Karpas-422 (cell line): ENCODE measurements around the gene TRAF3IP3. TPM values are rescaled to one million over a fixed set of nuclear protein-coding genes. Genes with fewer than 3 reads are reported as not detected.

Source experiments
- DNase-seq: peaks from one replicate; pipeline ENCODE4 v3.0.0-alpha.2; 2015
- H2AFZ ChIP-seq: fragments of 200-600 bp; sonication (generic); 2 replicates; pipeline ENCODE4 v1.6.1; 2014; ENCODE audit warnings: antibody characterized with exemption, low read length, mixed read lengths
- H3K27ac ChIP-seq: fragments of 200-600 bp; sonication (generic); 2 replicates; pipeline ENCODE4 v1.5.1; 2014; ENCODE audit warnings: mild to moderate bottlenecking, low read length, moderate library complexity
- H3K27me3 ChIP-seq: fragments of 200-600 bp; sonication (generic); 2 replicates; pipeline ENCODE4 v1.6.1; 2014; ENCODE audit warnings: low read length, mixed read lengths
- H3K36me3 ChIP-seq: fragments of 200-600 bp; sonication (generic); 2 replicates; pipeline ENCODE4 v1.6.1; 2014; ENCODE audit warnings: low read length, mixed read lengths; ENCODE audit not compliant: insufficient read depth
- H3K4me1 ChIP-seq: fragments of 200-600 bp; sonication (generic); 2 replicates; pipeline ENCODE4 v1.6.1; 2014; ENCODE audit warnings: mild to moderate bottlenecking, low read length, mixed read lengths
- H3K4me2 ChIP-seq: fragments of 200-600 bp; sonication (generic); 2 replicates; pipeline ENCODE4 v1.6.1; 2014; ENCODE audit warnings: low read length, low read depth, mild to moderate bottlenecking; ENCODE audit not compliant: poor library complexity, severe bottlenecking
- H3K4me3 ChIP-seq: fragments of 200-600 bp; sonication (generic); 2 replicates; pipeline ENCODE4 v1.5.1; 2014; ENCODE audit warnings: mild to moderate bottlenecking, antibody characterized with exemption, low read length, mixed read lengths
- H3K79me2 ChIP-seq: fragments of 200-600 bp; sonication (generic); 2 replicates; pipeline ENCODE4 v1.6.1; 2014; ENCODE audit warnings: mild to moderate bottlenecking, low read length, mixed read lengths
- H3K9ac ChIP-seq: fragments of 200-600 bp; sonication (generic); 2 replicates; pipeline ENCODE4 v1.6.0; 2014; ENCODE audit warnings: low read length
- H3K9me2 ChIP-seq: fragments of 200-600 bp; sonication (generic), shearing (Covaris generic); replicated peaks from 2 replicates; pipeline ENCODE4 v1.6.0; 2014; ENCODE audit warnings: mild to moderate bottlenecking, low read length, moderate library complexity; ENCODE audit not compliant: insufficient read depth
- H3K9me3 ChIP-seq: fragments of 300-700, 200-600 bp; sonication (generic); 2 replicates; pipeline ENCODE4 v1.6.1; 2014; ENCODE audit warnings: low read length, mixed read lengths
- H4K20me1 ChIP-seq: fragments of 200-600 bp; sonication (generic); 2 replicates; pipeline ENCODE4 v1.6.1; 2014; ENCODE audit warnings: mild to moderate bottlenecking, antibody characterized with exemption, low read length, low read depth; ENCODE audit not compliant: insufficient read depth
- total RNA-seq: library from RNA; depleted of rRNA; stranded (reverse); fragments of >200 nt; shearing (Covaris generic); gene quantifications from 2 replicates; pipeline ENCODE4 v1.2.3, GENCODE V29; 2014; ENCODE audit warnings: low replicate concordance

TRAF3IP3 gene
- total RNA-seq, 1 experiment from 2014 or later = 1.6 TPM

- Histone ChIP-seq H3K36me3 (no peaks in the 10 kb centered on the region), H3K79me2 (no peaks in the 10 kb centered on the region), H3K9ac (no peak overlapping the region), H3K4me3 (no peak overlapping the region), H3K9me2 (no peaks in the 10 kb centered on the region), H3K9me3 (no peaks in the 10 kb centered on the region), H3K27ac (no peak overlapping the region), H3K4me1 (peaks cover 4% of the 10 kb centered on the region; the same call in 1 of the 2 replicates), H3K27me3 (no peaks in the 10 kb centered on the region), H4K20me1 (no peaks in the 10 kb centered on the region), H2AFZ (no peak overlapping the region), H3K4me2 (no peak overlapping the region)
- DNase-seq = no peak
Observed at GRCh38 chr1:209802117-209802779, 46.4 kb downstream of the TRAF3IP3 start.

DNA sequence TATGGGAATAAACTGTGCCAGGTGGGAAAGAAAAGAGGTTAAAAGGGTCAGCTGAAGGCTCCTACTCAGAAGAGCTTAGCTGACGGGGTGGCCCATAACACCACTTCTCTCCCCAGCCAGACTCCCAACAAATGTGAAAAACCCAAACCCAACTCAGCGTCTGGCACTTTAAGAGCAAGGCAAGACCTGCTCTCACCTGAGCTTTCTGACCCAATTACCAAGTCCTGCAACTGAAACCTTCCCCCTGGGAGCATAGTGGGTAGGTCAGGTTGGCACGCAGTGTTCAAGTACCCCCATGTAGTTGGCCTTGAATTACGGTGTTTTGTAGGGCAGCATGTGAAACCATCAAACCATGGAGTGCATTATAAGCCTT lies 46.9 kb downstream of the TRAF3IP3 start:
- H3K9me3 ChIP-seq = no peaks in the 10 kb centered on the region
- DNase-seq = no peak
- no peaks in the 10 kb centered on the region for H3K9me2 ChIP-seq
- H3K79me2 ChIP-seq = no peaks in the 10 kb centered on the region
- H3K27ac ChIP-seq = no peak overlapping the region
- H3K4me1 ChIP-seq = peaks cover 4% of the 10 kb centered on the region; the same call in 1 of the 2 replicates
- no peaks in the 10 kb centered on the region for H3K36me3 ChIP-seq
- H2AFZ ChIP-seq = no peak overlapping the region
- no peaks in the 10 kb centered on the region for H3K27me3 ChIP-seq
- H3K4me2 ChIP-seq = no peak overlapping the region
- no peaks in the 10 kb centered on the region for H4K20me1 ChIP-seq
- no peak overlapping the region for H3K4me3 ChIP-seq
- no peak overlapping the region for H3K9ac ChIP-seq

GRCh38 chr1:209803568-209803967 lies 47.7 kb downstream of the TRAF3IP3 start:
- Histone ChIP-seq H3K27me3 (no peaks in the 10 kb centered on the region), H3K4me2 (no peak overlapping the region), H3K9me3 (no peaks in the 10 kb centered on the region), H3K27ac (no peak overlapping the region), H2AFZ (no peak overlapping the region), H3K36me3 (no peaks in the 10 kb centered on the region), H3K79me2 (no peaks in the 10 kb centered on the region), H3K9me2 (no peaks in the 10 kb centered on the region), H4K20me1 (no peaks in the 10 kb centered on the region), H3K4me3 (no peak overlapping the region), H3K4me1 (peaks cover 4% of the 10 kb centered on the region; the same call in 1 of the 2 replicates), H3K9ac (no peak overlapping the region)
- no peak for DNase-seq

GRCh38 chr1:209805341-209805781 lies 49.5 kb downstream of the TRAF3IP3 start:
- Histone ChIP-seq H2AFZ (no peak overlapping the region), H3K4me2 (no peak overlapping the region), H4K20me1 (no peaks in the 10 kb centered on the region), H3K4me1 (peaks cover 4% of the 10 kb centered on the region; the same call in 1 of the 2 replicates), H3K9me3 (no peaks in the 10 kb centered on the region), H3K9me2 (no peaks in the 10 kb centered on the region), H3K27me3 (no peaks in the 10 kb centered on the region), H3K9ac (no peak overlapping the region), H3K4me3 (no peak overlapping the region), H3K36me3 (no peaks in the 10 kb centered on the region), H3K79me2 (no peaks in the 10 kb centered on the region), H3K27ac (no peak overlapping the region)
- DNase-seq = no peak

DNA sequence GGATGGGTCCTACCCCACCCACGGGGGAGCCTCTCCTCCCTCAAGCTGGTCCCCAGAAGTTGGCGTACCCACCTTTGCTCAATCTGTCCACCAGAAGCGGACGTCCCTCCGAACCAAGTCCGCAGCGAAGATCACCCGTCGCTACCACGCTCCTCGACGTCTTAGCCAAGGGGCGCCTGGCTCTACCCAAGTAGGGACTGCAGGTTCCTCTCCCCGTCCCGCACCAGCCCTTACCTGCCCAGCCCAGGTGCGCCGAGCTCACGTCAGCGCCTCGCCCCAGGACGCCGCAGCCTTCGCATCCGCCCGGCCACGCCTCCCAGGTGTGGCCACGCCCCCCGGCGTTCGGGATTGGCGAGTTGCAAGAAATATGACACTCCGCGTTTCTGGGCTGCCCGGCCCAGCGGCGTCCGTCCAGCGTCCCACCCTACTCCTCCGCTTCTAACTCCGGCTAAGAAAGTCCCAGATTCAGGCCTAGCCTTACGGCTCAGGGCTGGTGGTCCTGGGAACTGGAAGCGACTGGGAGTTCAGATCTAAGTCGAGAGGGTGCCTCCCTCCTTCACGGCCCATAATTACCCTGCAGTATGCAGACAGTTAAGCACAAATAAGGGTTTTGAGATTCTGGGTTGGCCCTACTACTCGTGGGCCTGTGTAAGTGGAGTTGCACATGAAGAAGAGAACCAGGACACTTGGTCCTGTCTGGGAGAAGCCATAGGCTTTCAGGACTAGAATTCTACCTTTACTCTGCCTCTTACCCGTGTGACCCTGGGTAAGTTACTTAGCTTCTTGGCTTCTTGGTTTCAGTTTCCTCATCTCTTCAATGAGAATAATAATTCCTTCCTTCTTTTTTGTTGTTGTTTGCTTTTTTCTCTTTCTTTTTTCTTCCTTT lies 50.3 kb downstream of the TRAF3IP3 start, which contains the start of gene IRF6:
Gene IRF6, minus strand, starts transcription at position 268 of the 886 bp plus-strand sequence. CDS start 4,729 bp downstream, outside the sequence.
- Histone ChIP-seq H2AFZ (peak within 1 kb of the TSS; percentile 85; the same call in 1 of the 2 replicates), H3K4me2 (peak within 1 kb of the TSS; percentile 41), H3K27me3 (no peaks in the 10 kb centered on the region), H3K4me1 (peaks cover 4% of the 10 kb centered on the region; the same call in 1 of the 2 replicates), H3K9ac (0 out of 2 replicates have a peak within 1 kb of the TSS, but pooled peaks have one; percentile 21), H3K4me3 (peak within 1 kb of the TSS; percentile 13; the same call in 1 of the 2 replicates), H3K9me3 (no peaks in the 10 kb centered on the region), H4K20me1 (no peaks in the 10 kb centered on the region), H3K9me2 (no peaks in the 10 kb centered on the region), H3K27ac (no peak within 1 kb of the TSS), H3K36me3 (no peaks in the 10 kb centered on the region), H3K79me2 (no peaks in the 10 kb centered on the region)
- peak; percentile 50 for DNase-seq

GRCh38 chr1:209807509-209807908 lies 51.7 kb downstream of the TRAF3IP3 start:
- Histone ChIP-seq H3K9me3 (no peaks in the 10 kb centered on the region), H3K27me3 (no peaks in the 10 kb centered on the region), H4K20me1 (no peaks in the 10 kb centered on the region), H3K4me1 (peaks cover 4% of the 10 kb centered on the region; the same call in 1 of the 2 replicates), H3K9ac (no peak overlapping the region), H3K36me3 (no peaks in the 10 kb centered on the region), H3K27ac (no peak overlapping the region), H3K4me2 (no peak overlapping the region), H3K79me2 (no peaks in the 10 kb centered on the region), H2AFZ (no peak overlapping the region), H3K9me2 (no peaks in the 10 kb centered on the region), H3K4me3 (no peak overlapping the region)
- DNase-seq = no peak

DNA sequence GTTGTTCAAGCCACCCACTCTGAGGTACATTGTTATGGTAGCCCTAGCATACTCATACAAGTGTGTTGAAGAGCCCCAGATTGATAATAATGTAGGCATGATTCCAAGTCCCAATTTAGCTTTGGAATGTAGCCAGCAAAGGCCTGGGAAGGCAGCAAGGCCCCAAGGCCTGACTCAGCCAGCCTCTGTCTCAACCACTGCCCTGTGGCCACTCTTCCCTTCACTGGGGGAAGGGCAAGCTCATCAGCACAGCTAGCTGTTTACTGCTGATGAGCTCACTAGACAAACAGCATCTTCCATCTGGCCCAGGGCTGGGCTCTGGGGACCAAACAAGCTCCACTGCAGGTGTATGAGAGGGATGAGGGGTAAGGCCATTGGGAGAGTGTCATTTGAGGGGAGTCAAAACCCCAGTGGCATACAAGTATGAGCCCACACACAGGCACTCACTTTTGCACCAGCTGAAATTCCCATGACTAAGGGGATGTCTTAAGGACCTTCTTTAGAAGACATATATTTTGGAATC lies 52.3 kb downstream of the TRAF3IP3 start:
- Histone ChIP-seq H3K4me3 (no peak overlapping the region), H3K9me2 (no peaks in the 10 kb centered on the region), H3K4me2 (no peak overlapping the region), H3K27ac (no peak overlapping the region), H3K4me1 (peaks cover 4% of the 10 kb centered on the region; the same call in 1 of the 2 replicates), H3K9ac (no peak overlapping the region), H3K36me3 (no peaks in the 10 kb centered on the region), H3K9me3 (no peaks in the 10 kb centered on the region), H3K79me2 (no peaks in the 10 kb centered on the region), H4K20me1 (no peaks in the 10 kb centered on the region), H2AFZ (no peak overlapping the region), H3K27me3 (no peaks in the 10 kb centered on the region)
- no peak for DNase-seq

DNA sequence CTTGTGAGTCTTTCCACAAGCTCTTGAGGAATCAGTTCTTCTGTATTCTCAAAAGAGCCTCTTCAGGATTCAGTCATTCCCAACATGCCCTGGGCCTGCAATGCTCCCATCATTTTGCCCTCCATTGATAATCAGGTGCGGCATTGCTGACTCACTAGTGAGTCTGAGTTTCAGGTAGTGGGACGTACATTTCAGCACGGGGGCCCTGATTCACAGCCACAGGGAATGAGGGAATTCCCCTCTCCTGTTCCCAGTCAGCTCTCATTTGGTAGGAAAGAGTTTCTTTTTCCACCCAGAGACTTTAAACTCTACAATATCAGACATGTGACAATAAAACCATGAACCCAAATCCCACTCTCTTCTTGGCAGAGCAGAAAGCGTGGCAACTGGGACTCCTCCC lies 53.8 kb downstream of the TRAF3IP3 start:
- no peaks in the 10 kb centered on the region for H3K9me2 ChIP-seq

More for the DNA sequence above, 53.8 kb downstream of the TRAF3IP3 start:
- Histone ChIP-seq H3K79me2 (no peaks in the 10 kb centered on the region), H2AFZ (no peak overlapping the region), H3K4me2 (no peak overlapping the region), H3K36me3 (no peaks in the 10 kb centered on the region), H3K9ac (no peak overlapping the region), H3K27me3 (no peaks in the 10 kb centered on the region), H4K20me1 (no peaks in the 10 kb centered on the region), H3K4me1 (peaks cover 4% of the 10 kb centered on the region; the same call in 1 of the 2 replicates), H3K4me3 (no peak overlapping the region), H3K9me3 (no peaks in the 10 kb centered on the region), H3K27ac (no peak overlapping the region)
- DNase-seq = no peak
